GM12878 (cell line): ENCODE data around the gene EEF1G. TPM values are rescaled to one million over a fixed set of nuclear protein-coding genes. Genes with fewer than 3 reads are reported as not detected.

Source experiments
- ATAC-seq: fragments of 200-7000 bp; cut with Tn5 transposase; 3 replicates; pipeline ENCODE4 v1.9.1; 2020; ENCODE audit warnings: mild to moderate bottlenecking, moderate library complexity
- BruUV-seq: library from RNA; stranded (reverse); fragments of 400-500 nt; replicated peaks from 2 replicates; lab custom pipeline; 2021; lab: Mats Ljungman, UMichigan
- CTCF ChIA-PET: fragments of 300-600 bp; sonication (Branson Sonifier 250); formaldehyde crosslinking; extraction: SDS; loops from one replicate; lab custom pipeline; 2021; ENCODE audit warnings: inconsistent platforms; lab: Yijun Ruan, JAX
- POLR2A ChIA-PET: fragments of 350-600 bp; formaldehyde crosslinking; extraction: SDS; loops from one replicate; lab custom pipeline; 2021; ENCODE audit warnings: inconsistent platforms; lab: Charles Lee
- RAD21 ChIA-PET: fragments of 300-600 bp; sonication (Branson Sonifier 250); formaldehyde crosslinking; loops from one replicate; lab custom pipeline; 2023; ENCODE audit warnings: antibody characterized with exemption; ENCODE audit not compliant: unreplicated experiment; lab: Charles Lee
- SMC1A ChIA-PET: fragments of 300-600 bp; sonication (Branson Sonifier 250); formaldehyde crosslinking; loops from one replicate; lab custom pipeline; 2023; ENCODE audit not compliant: unreplicated experiment, uncharacterized antibody; lab: Charles Lee
- DNase-seq: peaks from one replicate; pipeline ENCODE4 v3.0.0-alpha.2; 2011; ENCODE audit warnings: low read depth, low spot score
- FAIRE-seq: peaks from 3 replicates; lab custom pipeline; 2011; peaks lifted over from hg19 to GRCh38; lab: Jason Lieb, UNC
- H2AFZ ChIP-seq: 2 replicates; pipeline ENCODE4 v1.6.0; 2011; ENCODE audit warnings: low read depth, low read length, control low read depth; ENCODE audit not compliant: control insufficient read depth
- H3K27ac ChIP-seq: 2 replicates; pipeline ENCODE4 v1.5.1; 2011; ENCODE audit warnings: control low read depth; ENCODE audit not compliant: control insufficient read depth, insufficient read depth
- H3K27me3 ChIP-seq, 2 experiments: replicated peaks in 1 of 2; 2 replicates each; pipeline versions ENCODE4 v1.6.0 to v1.6.1; 2011; ENCODE audit warnings: low read length in 1 of 2; ENCODE audit not compliant: control insufficient read depth in 2 of 2, insufficient read depth in 2 of 2
- H3K36me3 ChIP-seq, 2 experiments: 2 replicates each; pipeline ENCODE4 v1.5.1; 2011; ENCODE audit warnings: low read length in 1 of 2; ENCODE audit not compliant: control insufficient read depth in 2 of 2, insufficient read depth in 2 of 2
- H3K4me1 ChIP-seq: 2 replicates; pipeline ENCODE4 v1.6.1; 2011; ENCODE audit warnings: mild to moderate bottlenecking, low read length, moderate library complexity, mixed read lengths; ENCODE audit not compliant: control insufficient read depth, insufficient read depth
- H3K4me2 ChIP-seq: 2 replicates; pipeline ENCODE4 v1.6.0; 2011; ENCODE audit warnings: control low read depth; ENCODE audit not compliant: control insufficient read depth, insufficient read depth
- H3K4me3 ChIP-seq: fragments of 200-600 bp; sonication (generic); 2 replicates; pipeline ENCODE4 v1.5.1; 2016
- H3K79me2 ChIP-seq: 2 replicates; pipeline ENCODE4 v1.6.0; 2011; ENCODE audit warnings: low read length; ENCODE audit not compliant: control insufficient read depth, insufficient read depth
- H3K9ac ChIP-seq: 2 replicates; pipeline ENCODE4 v1.8.0; 2011; ENCODE audit warnings: low read length, control low read depth, mixed read lengths; ENCODE audit not compliant: control insufficient read depth, insufficient read depth
- H3K9me3 ChIP-seq: replicated peaks from 3 replicates; pipeline ENCODE4 v1.5.1; 2011; ENCODE audit warnings: mild to moderate bottlenecking, low read length; ENCODE audit not compliant: control insufficient read depth, insufficient read depth
- H4K20me1 ChIP-seq: 2 replicates; pipeline ENCODE4 v1.6.0; 2011; ENCODE audit not compliant: control insufficient read depth, insufficient read depth
- ASH2L ChIP-seq: fragments of 300-600, 200-600 bp; sonication (generic); IDR thresholded peaks from 2 replicates; pipeline ENCODE4 v1.6.1; 2017; ENCODE audit warnings: low read depth, mild to moderate bottlenecking, borderline replicate concordance
- CBX5 ChIP-seq: sonication (generic); IDR thresholded peaks from 2 replicates; pipeline ENCODE4 v1.6.1; 2016; ENCODE audit warnings: low read depth, moderate library complexity, mild to moderate bottlenecking, inconsistent platforms
- CREB1 ChIP-seq: IDR thresholded peaks from 2 replicates; pipeline ENCODE4 v1.6.1; 2012; ENCODE audit warnings: low read depth, mild to moderate bottlenecking, inconsistent platforms
- CTCF ChIP-seq, 3 experiments: IDR thresholded peaks in 2 of 3; conservative IDR thresholded peaks in 1 of 3; 2 replicates each; pipeline ENCODE4 v1.5.1; 2011; ENCODE audit warnings: low read depth in 3 of 3, low read length in 3 of 3, mild to moderate bottlenecking in 3 of 3, control low read depth in 2 of 3, moderate library complexity in 2 of 3, inconsistent platforms in 1 of 3, mixed read lengths in 1 of 3; ENCODE audit not compliant: control insufficient read depth in 2 of 3, insufficient read depth in 1 of 3; ENCODE audit errors: extremely low read depth in 1 of 3
- DPF2 ChIP-seq: fragments of 450-650 bp; IDR thresholded peaks from 2 replicates; pipeline ENCODE4 v1.6.1; 2017; ENCODE audit warnings: mild to moderate bottlenecking
- GABPA ChIP-seq: IDR thresholded peaks from 2 replicates; pipeline ENCODE4 v1.6.1; 2014; ENCODE audit warnings: antibody characterized with exemption, low read depth, mild to moderate bottlenecking, inconsistent platforms
- MXI1 ChIP-seq: fragments of 150-350 bp; IDR thresholded peaks from 2 replicates; pipeline ENCODE4 v1.6.1; 2011; ENCODE audit warnings: low read depth, mild to moderate bottlenecking, inconsistent platforms, low read length, improper control_type of control experiment
- NFIC ChIP-seq: IDR thresholded peaks from 2 replicates; pipeline ENCODE4 v1.6.1; 2012; ENCODE audit warnings: low read depth, mild to moderate bottlenecking, inconsistent platforms, low read length, moderate library complexity
- NR2C2 ChIP-seq: IDR thresholded peaks from 2 replicates; pipeline ENCODE4 v1.6.1; 2011; ENCODE audit warnings: borderline replicate concordance, low read depth; ENCODE audit not compliant: control insufficient read depth, insufficient read length
- NR2F1 ChIP-seq: fragments of 450-650 bp; conservative IDR thresholded peaks from 2 replicates; pipeline ENCODE4 v1.6.1; 2017; ENCODE audit warnings: mild to moderate bottlenecking
- RELA ChIP-seq: fragments of 450-650 bp; IDR thresholded peaks from 2 replicates; pipeline ENCODE4 v1.8.0; 2014; ENCODE audit warnings: borderline replicate concordance; ENCODE audit not compliant: partially characterized antibody
- REST ChIP-seq: IDR thresholded peaks from 2 replicates; pipeline ENCODE4 v1.6.1; 2012; ENCODE audit warnings: mild to moderate bottlenecking, low read depth, low read length
- STAT1 ChIP-seq: fragments of 450-650 bp; conservative IDR thresholded peaks from 2 replicates; pipeline ENCODE4 v1.6.1; 2014; ENCODE audit warnings: antibody characterized with exemption, mild to moderate bottlenecking
- STAT3 ChIP-seq: IDR thresholded peaks from 2 replicates; pipeline ENCODE4 v1.6.1; 2011; ENCODE audit warnings: low read depth, low read length, improper control_type of control experiment
- TCF7 ChIP-seq: IDR thresholded peaks from 2 replicates; pipeline ENCODE4 v1.6.1; 2014; ENCODE audit warnings: antibody characterized with exemption, borderline replicate concordance
- ZNF207 ChIP-seq: fragments of 450-650 bp; IDR thresholded peaks from 2 replicates; pipeline ENCODE4 v1.6.1; 2014; ENCODE audit warnings: antibody characterized with exemption, mild to moderate bottlenecking, borderline replicate concordance
- WGBS: methylation state at CpG from one replicate; pipeline ENCODE4 v1.1.6; 2016; ENCODE audit warnings: low lambda C conversion rate; ENCODE audit not compliant: insufficient replicate concordance, insufficient coverage; ENCODE audit errors: missing lambda C conversion rate; 5-methylcytosine and 5-hydroxymethylcytosine counted together
- in situ Hi-C: fragments of 300-500 bp; cut with MboI; formaldehyde crosslinking; loops from 9 replicates; pipeline ENCODE4 v1.14.3; 2018; ENCODE audit warnings: mixed read lengths
- intact Hi-C: fragments of 100-400 bp; cut with micrococcal nuclease; formaldehyde crosslinking; loops from one replicate; pipeline ENCODE4 v1.14.2; 2022; ENCODE audit not compliant: unreplicated experiment
- polyA plus RNA-seq, 11 experiments: library from polyadenylated mRNA; depleted of rRNA in 4 of 11; unstranded in 6 of 11; stranded (reverse) in 5 of 11; fragments of >200 nt; fragmentation: Nextera tagmentation in 4 of 11; fragmentation: Illumina TruSeq in 1 of 11; extraction: Ambion mirVana in 4 of 11; extraction: Trizol in 1 of 11; gene quantifications; 1 replicate in 1 of 11; 2 replicates in 10 of 11; pipeline versions ENCODE4 v1.2.1 to v1.2.3, GENCODE V29; 2011 to 2016; ENCODE audit warnings: inconsistent platforms in 2 of 11, missing spikeins in 2 of 11, low read depth in 1 of 11
- total RNA-seq, 4 experiments: library from RNA; depleted of rRNA in 3 of 4; stranded (reverse); fragments of >200 nt in 3 of 4; fragmentation: Illumina TruSeq in 1 of 4; extraction: Trizol in 1 of 4; gene quantifications; 2 replicates each; pipeline versions ENCODE4 v1.2.1 to v1.2.3, GENCODE V29; 2013 to 2021
- TF ChIP-seq, protein P1 (sequence below): fragments of 450-650 bp; IDR thresholded peaks from 2 replicates; pipeline ENCODE4 v1.6.1; 2017; ENCODE audit warnings: mild to moderate bottlenecking, low read depth, inconsistent platforms; ENCODE audit not compliant: poor library complexity, severe bottlenecking

The EEF1G gene
- total and polyA plus RNA-seq, 10 of the 15 experiments (the other 5 are each of a cell fraction or from before 2014, with no cell fraction given), result 850 to 2,739 (median 2,277) TPM

DNA sequence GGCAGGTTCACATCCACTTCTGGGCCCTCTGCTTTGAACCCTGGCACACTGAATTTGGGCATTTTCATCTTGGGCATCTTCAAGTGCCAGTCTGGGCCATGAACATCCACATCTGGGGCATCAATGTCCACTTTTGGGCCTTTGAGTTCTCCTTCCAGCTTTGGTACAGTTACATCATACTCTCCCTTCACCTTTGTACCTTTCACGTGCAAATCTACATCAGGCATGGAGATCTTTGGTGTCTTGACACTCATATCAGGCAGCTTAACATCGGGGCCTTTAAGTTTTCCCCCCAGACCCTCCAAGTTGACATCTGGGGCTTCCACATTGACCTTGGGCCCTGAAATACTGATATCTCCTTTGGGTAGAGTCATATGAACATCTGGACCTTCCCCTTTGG lies 41.6 kb downstream of the EEF1G start:
- H3K9ac ChIP-seq, result no peak overlapping the region
- CTCF ChIA-PET, result no interaction called here
- H2AFZ ChIP-seq, result no peak overlapping the region
- H4K20me1 ChIP-seq, result no peaks in the 10 kb centered on the region; the same call in 1 of the 2 replicates
- no peak for ATAC-seq
- no peak for DNase-seq
- in situ Hi-C loops (no loop called here), intact Hi-C loops (no loop called here)
- RAD21 ChIA-PET, result no interaction called here
- SMC1A ChIA-PET, result no interaction called here
- no peak overlapping the region for H3K4me3 ChIP-seq
- no TSS peak for BruUV-seq
- WGBS, result 74% methylated on average over 2 of the region's 2 CpGs
- no peaks in the 10 kb centered on the region for H3K79me2 ChIP-seq
- no peaks in the 10 kb centered on the region; the same call in 2 of the 3 replicates for H3K9me3 ChIP-seq
- no peak overlapping the region for H3K27ac ChIP-seq
- FAIRE-seq, result no peak
- peaks cover 6 to 20% of the 10 kb centered on the region in 2 experiments; a peak in 3 of 4 replicates for H3K36me3 ChIP-seq
- no peak overlapping the region for H3K4me2 ChIP-seq
- H3K27me3 ChIP-seq, result no peaks in the 10 kb centered on the region
- H3K4me1 ChIP-seq, result no peaks in the 10 kb centered on the region
- POLR2A ChIA-PET, result no interaction called here
- TF ChIP-seq, protein P1, sequence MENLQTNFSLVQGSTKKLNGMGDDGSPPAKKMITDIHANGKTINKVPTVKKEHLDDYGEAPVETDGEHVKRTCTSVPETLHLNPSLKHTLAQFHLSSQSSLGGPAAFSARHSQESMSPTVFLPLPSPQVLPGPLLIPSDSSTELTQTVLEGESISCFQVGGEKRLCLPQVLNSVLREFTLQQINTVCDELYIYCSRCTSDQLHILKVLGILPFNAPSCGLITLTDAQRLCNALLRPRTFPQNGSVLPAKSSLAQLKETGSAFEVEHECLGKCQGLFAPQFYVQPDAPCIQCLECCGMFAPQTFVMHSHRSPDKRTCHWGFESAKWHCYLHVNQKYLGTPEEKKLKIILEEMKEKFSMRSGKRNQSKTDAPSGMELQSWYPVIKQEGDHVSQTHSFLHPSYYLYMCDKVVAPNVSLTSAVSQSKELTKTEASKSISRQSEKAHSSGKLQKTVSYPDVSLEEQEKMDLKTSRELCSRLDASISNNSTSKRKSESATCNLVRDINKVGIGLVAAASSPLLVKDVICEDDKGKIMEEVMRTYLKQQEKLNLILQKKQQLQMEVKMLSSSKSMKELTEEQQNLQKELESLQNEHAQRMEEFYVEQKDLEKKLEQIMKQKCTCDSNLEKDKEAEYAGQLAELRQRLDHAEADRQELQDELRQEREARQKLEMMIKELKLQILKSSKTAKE, result no peak
- TF ChIP-seq GABPA (no peak), STAT1 (no peak), CREB1 (no peak), MXI1 (no peak), DPF2 (no peak), CTCF (IDR thresholded peaks at IDR 0.05 in 2 of 3, conservative IDR thresholded peaks at IDR 0.05 in 1 of 3; ENCODE audit: control insufficient read depth in 2 of 3, extremely low read depth in 1 of 3, insufficient read depth in 1 of 3, low read depth in 3 of 3, low read length in 3 of 3) (no peak), ASH2L (no peak), REST (no peak), CBX5 (no peak), STAT3 (no peak), TCF7 (no peak), NR2F1 (no peak), ZNF207 (no peak), NR2C2 (no peak), RELA (no peak), NFIC (no peak)
